ENCODE data around the gene GNB1. TPM values are rescaled to one million over a fixed set of nuclear protein-coding genes. Genes with fewer than 3 reads are reported as not detected.

Gene GNB1
- total and polyA plus RNA-seq, 2 experiments from 2014 or later, result 134 to 175 TPM

DNA sequence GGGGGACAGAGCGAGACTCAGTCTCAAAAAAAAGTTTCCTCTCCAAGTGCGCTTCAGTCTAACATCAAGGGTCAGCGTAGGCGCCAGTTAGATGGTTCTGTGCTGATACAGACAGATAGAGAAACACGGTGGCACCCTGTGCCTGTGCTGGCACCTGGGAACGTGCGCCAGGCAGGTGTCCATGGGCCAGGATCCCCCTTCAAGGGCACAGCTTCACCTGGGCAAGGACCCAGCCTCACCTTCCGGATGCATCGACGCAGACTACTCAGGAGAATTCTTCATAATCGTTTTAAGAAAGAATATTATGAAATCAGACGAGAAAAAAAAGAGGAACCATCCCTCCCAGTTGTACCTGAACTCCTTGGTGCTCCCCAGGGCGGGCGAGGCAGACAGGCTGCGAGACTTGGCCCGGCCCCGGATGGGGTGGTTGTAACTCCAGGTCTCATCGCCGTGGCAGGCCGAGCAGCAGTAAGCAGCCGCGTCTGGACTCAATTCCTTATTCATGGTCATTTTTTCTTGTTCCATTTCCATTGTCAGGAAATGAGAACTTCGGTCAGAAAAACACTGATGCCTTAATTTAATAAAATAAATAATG, 125.9 kb downstream of the GNB1 start:
- H3K4me2 ChIP-seq, result no peak overlapping the region
- TF ChIP-seq, protein P1, sequence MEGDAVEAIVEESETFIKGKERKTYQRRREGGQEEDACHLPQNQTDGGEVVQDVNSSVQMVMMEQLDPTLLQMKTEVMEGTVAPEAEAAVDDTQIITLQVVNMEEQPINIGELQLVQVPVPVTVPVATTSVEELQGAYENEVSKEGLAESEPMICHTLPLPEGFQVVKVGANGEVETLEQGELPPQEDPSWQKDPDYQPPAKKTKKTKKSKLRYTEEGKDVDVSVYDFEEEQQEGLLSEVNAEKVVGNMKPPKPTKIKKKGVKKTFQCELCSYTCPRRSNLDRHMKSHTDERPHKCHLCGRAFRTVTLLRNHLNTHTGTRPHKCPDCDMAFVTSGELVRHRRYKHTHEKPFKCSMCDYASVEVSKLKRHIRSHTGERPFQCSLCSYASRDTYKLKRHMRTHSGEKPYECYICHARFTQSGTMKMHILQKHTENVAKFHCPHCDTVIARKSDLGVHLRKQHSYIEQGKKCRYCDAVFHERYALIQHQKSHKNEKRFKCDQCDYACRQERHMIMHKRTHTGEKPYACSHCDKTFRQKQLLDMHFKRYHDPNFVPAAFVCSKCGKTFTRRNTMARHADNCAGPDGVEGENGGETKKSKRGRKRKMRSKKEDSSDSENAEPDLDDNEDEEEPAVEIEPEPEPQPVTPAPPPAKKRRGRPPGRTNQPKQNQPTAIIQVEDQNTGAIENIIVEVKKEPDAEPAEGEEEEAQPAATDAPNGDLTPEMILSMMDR (IDR thresholded peaks at IDR 0.05; ENCODE audit: poor library complexity), result no peak
- no peak for TF ChIP-seq EZH2 (IDR thresholded peaks at IDR 0.05; ENCODE audit: borderline replicate concordance)
- no peak for TF ChIP-seq EZH2phosphoT487 (IDR thresholded peaks at IDR 0.05; ENCODE audit: low read depth, severe bottlenecking, unreplicated experiment)
- H3K36me3 ChIP-seq (replicated peaks; ENCODE audit: insufficient read depth, low read depth), result no peaks in the 10 kb centered on the region
- DNase-seq (ENCODE audit: low spot score), result no peak
- no peaks in the 10 kb centered on the region for H3K9me3 ChIP-seq (ENCODE audit: low read depth)
- no peak overlapping the region for H2AFZ ChIP-seq
- peaks cover 70% of the 10 kb centered on the region for H3K79me2 ChIP-seq
- H3K27me3 ChIP-seq, result no peaks in the 10 kb centered on the region
- peaks cover 4% of the 10 kb centered on the region for H4K20me1 ChIP-seq (ENCODE audit: insufficient read depth, poor library complexity, severe bottlenecking)
- no peak overlapping the region for H3K27ac ChIP-seq
- H3K4me1 ChIP-seq (ENCODE audit: insufficient read depth), result no peaks in the 10 kb centered on the region
- H3K4me3 ChIP-seq, result no peak overlapping the region
- no peaks in the 10 kb centered on the region for H3K9me2 ChIP-seq (replicated peaks; ENCODE audit: insufficient read depth)
- WGBS (ENCODE audit: low lambda C conversion rate, missing lambda C conversion rate), result 95% methylated on average over 23 of the region's 23 CpGs

DNA sequence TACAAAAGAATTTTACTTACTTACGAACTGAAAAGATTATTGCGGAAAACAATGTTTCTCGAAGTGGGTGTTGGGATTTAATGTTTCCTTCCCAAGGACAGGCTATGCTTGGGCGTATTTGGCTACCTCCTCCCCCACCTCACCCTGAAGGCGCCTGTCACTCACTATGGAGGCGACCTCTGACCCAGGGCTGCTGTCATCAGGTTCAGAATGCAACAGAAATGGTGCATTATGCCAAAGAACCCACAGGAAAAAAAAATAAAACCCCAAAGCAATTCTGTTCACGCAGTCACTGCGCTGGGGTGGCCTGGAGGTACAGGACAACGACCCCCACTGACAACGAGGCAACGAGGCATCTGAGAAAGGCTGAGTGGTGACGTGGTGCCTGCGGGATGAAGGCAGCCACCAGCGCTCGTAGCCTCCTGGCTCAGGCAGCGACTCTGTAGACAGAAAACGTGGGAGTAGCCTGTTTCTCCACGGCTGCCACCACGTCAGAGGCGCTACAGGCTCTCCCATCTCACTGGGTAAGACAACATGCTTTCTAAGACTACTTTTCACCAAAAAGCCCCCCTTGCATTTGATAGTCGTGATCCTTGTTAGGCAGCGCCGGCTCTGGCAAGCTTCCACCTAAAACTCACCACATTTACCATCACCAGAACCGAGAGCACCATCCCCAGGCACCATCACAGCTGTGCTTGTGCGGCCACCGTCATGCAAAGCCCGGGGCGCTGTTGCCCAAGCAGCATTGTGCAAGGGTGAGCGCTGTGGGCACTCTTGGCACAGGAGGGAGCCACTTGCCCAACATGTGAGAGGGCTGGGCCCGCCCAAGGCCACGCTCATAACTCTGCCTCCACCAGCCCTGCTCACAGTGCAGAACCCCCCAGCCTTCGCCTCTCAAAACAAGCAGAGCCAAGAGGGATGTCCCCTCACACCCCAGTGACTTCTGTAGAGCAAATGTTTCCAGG, 126.9 kb downstream of the GNB1 start:
- Histone ChIP-seq H3K4me2 (no peak overlapping the region), H3K27ac (no peak overlapping the region), H2AFZ (no peak overlapping the region), H3K27me3 (no peaks in the 10 kb centered on the region), H3K4me1 (ENCODE audit: insufficient read depth) (no peaks in the 10 kb centered on the region), H3K79me2 (peaks cover 62% of the 10 kb centered on the region), H3K36me3 (replicated peaks; ENCODE audit: insufficient read depth, low read depth) (no peaks in the 10 kb centered on the region), H3K9me2 (replicated peaks; ENCODE audit: insufficient read depth) (no peaks in the 10 kb centered on the region), H3K4me3 (no peak overlapping the region), H4K20me1 (ENCODE audit: insufficient read depth, poor library complexity, severe bottlenecking) (peaks cover 3% of the 10 kb centered on the region), H3K9me3 (ENCODE audit: low read depth) (no peaks in the 10 kb centered on the region)
- DNase-seq (ENCODE audit: low spot score), result no peak
- 90% methylated on average over 32 of the region's 32 CpGs for WGBS (ENCODE audit: low lambda C conversion rate, missing lambda C conversion rate)
- TF ChIP-seq, protein P1 (IDR thresholded peaks at IDR 0.05; ENCODE audit: poor library complexity), result no peak

DNA sequence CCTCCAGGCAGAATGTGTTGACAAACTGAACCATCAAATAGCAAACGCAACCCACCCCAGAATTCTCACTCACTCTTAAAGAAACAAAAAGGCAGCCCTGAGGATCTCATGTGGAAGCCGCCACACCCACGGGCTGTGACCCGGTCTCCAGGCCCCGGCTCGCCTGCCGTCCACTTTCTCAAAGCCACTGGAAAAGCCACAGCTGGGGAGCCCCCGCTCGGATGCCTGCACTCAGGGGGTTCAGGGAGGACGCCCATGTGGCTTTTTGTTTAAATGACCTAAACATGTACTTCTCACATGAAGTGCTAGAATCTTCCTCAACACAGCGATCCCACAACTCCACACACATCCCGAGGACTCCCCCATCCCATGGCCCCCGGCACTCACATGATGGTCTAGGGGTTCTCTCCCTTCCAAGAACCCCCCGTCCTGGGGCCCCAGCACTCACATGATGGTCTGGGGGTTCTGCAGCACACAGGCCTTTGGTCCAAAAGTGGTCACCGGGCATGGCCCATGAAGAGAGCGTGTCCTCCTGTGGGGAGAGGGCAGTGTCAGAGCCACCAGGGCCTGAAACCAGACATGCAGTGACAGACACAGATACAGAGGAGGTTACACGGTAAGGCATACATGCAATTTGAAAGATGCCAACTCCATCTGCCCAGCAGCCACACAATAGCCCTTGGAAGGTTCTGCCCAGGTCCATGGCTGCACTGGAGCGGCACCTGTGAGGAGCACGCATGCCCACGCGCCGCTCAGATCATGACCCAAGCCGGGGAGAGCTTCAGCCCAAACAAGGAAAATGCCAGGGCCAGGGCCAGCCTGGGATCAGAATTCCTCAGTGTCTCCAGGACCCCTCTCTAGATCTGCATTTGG, 129.1 kb downstream of the GNB1 start:
- Histone ChIP-seq H4K20me1 (ENCODE audit: insufficient read depth, poor library complexity, severe bottlenecking) (peaks cover 3% of the 10 kb centered on the region), H3K9me2 (replicated peaks; ENCODE audit: insufficient read depth) (no peaks in the 10 kb centered on the region), H3K4me3 (no peak overlapping the region), H3K36me3 (replicated peaks; ENCODE audit: insufficient read depth, low read depth) (no peaks in the 10 kb centered on the region), H3K79me2 (peaks cover 49% of the 10 kb centered on the region), H2AFZ (no peak overlapping the region), H3K27me3 (no peaks in the 10 kb centered on the region), H3K4me2 (no peak overlapping the region), H3K27ac (no peak overlapping the region), H3K9me3 (ENCODE audit: low read depth) (no peaks in the 10 kb centered on the region), H3K4me1 (ENCODE audit: insufficient read depth) (no peaks in the 10 kb centered on the region)
- no peak for DNase-seq (ENCODE audit: low spot score)
- 97% methylated on average over 23 of the region's 23 CpGs for WGBS (ENCODE audit: low lambda C conversion rate, missing lambda C conversion rate)
- TF ChIP-seq, protein P1 (IDR thresholded peaks at IDR 0.05; ENCODE audit: poor library complexity), result no peak
- no peak for TF ChIP-seq EZH2phosphoT487 (IDR thresholded peaks at IDR 0.05; ENCODE audit: low read depth, severe bottlenecking, unreplicated experiment)
- TF ChIP-seq EZH2 (IDR thresholded peaks at IDR 0.05; ENCODE audit: borderline replicate concordance), result no peak
